ENCODE results near the gene OR51G2.

Gene OR51G2

DNA sequence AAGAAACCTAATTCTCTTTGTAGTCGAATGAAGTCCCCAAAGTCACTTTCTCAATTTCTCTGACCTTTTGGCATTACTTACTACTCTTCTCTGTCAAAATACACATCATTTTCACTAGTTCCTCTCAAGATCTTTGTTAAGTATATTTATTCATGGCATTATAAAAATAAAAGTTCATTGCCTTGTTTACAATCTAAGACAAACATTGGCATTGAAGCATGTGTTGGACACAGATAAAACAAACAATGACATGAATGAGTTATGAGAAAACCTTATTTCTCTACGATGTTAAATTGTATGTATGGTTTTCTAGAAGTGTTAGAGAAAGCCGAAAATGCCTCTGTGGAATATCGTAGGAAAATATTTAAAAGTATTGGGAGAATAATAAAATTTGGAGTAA is 13.6 kb upstream of the OR51G2 start:
- TF ChIP-seq CTCF (IDR thresholded peaks at IDR 0.05; ENCODE audit: extremely low read depth, insufficient read depth, missing control alignments): no peak
- DNase-seq (ENCODE audit: low spot score): no peak
- in situ Hi-C loops (cut with MboI; ENCODE audit: low pct_unique_long_range_greater_than_20kb, low sequenced_read_pairs, unreplicated experiment): no loop called here

DNA sequence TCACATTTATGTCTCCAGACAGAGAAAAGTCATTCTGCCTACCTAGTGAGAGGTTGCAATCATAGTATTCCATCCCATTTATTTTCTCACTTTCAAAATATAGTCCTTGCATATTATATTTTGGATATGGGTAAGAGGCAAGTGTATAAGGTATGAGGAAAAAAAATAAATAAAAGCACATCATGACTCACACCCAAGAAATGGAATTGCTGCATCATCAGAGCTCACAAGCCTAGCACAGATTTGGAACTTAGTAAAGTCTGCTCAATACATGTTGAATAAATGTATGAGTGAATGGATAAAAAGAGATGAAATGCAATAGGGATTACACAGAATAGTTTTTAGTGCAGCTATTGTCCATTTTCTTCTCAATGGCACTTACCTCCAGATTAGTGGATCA is 7.5 kb upstream of the OR51G2 start:
- in situ Hi-C loops (cut with MboI; ENCODE audit: low pct_unique_long_range_greater_than_20kb, low sequenced_read_pairs, unreplicated experiment): no loop called here
- no peak for DNase-seq (ENCODE audit: low spot score)
- TF ChIP-seq CTCF (IDR thresholded peaks at IDR 0.05; ENCODE audit: extremely low read depth, insufficient read depth, missing control alignments): no peak

DNA sequence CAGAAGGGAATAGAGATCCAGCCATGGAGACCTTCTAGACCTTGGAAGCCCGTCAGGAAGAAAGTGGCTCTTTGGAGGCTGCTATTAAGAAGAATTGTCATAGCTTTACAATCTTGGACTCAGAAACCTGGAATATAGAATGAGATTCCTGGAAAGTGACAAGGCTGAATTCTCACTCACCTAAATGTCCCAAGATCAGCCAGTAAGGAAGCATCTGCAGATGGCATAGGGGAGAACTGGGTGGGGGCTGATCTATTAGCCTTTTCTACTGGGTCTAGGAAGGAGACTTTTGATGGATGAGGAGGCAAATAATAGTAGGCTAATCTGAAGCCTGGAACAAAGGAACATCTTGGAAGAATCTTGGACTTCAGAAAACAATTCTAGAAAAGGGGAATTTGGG is 5.1 kb upstream of the OR51G2 start, which contains the start of gene OR51G1:
TSS of gene OR51G1 (minus strand) at position 101 of the 400 bp plus-strand sequence. CDS start at position 101, 0 bp downstream.
- DNase-seq (ENCODE audit: low spot score): no peak
- in situ Hi-C loops (cut with MboI; ENCODE audit: low pct_unique_long_range_greater_than_20kb, low sequenced_read_pairs, unreplicated experiment): no loop called here
- TF ChIP-seq CTCF (IDR thresholded peaks at IDR 0.05; ENCODE audit: extremely low read depth, insufficient read depth, missing control alignments): no peak

GRCh38 chr11:4922304-4922703 is 3.2 kb upstream of the OR51G2 start:
- no peak for DNase-seq (ENCODE audit: low spot score)
- TF ChIP-seq CTCF (IDR thresholded peaks at IDR 0.05; ENCODE audit: extremely low read depth, insufficient read depth, missing control alignments): no peak
- in situ Hi-C loops (cut with MboI; ENCODE audit: low pct_unique_long_range_greater_than_20kb, low sequenced_read_pairs, unreplicated experiment): no loop called here

DNA sequence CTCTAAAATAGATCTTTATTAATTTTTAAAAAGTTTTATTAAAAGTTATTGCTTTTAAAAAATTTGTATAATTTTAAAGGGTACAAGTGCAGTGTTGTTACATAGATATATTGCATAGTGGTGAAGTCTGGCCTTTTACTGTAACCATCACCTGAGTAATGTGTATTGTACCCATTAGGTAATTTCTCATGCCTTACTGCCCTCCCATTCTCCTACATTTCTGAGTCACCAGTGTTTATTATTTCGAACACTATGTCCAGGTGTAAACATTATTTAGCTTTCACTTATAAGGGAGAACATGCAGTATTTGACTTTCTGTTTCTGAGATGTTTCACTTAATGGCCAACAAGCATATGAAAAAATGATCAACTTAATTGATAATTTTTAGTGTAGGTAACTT is 2.6 kb upstream of the OR51G2 start:
- no peak for DNase-seq (ENCODE audit: low spot score)
- in situ Hi-C loops (cut with MboI; ENCODE audit: low pct_unique_long_range_greater_than_20kb, low sequenced_read_pairs, unreplicated experiment): no loop called here
- no peak for TF ChIP-seq CTCF (IDR thresholded peaks at IDR 0.05; ENCODE audit: extremely low read depth, insufficient read depth, missing control alignments)

DNA sequence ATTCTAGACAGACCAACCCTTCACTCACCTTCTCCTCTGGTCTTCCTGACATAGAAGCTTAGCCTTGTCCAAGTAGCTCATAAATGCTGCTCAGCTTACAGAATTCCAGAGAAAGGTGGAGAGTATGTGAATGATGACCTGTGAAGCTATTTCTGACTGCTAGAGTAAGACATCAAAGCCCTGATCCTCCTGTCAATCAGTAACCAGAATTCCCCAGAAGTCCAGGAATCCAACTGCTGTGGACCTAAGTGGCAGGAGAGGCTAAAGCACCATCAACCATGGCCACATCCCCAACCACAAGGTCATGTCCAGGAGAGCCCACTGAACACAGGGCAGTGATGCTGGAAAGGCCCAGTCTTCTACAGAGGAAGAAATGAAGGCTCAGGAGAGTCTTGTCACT is 2.6 kb downstream of the OR51G2 start:
- DNase-seq (ENCODE audit: low spot score): no peak
- in situ Hi-C loops (cut with MboI; ENCODE audit: low pct_unique_long_range_greater_than_20kb, low sequenced_read_pairs, unreplicated experiment): no loop called here
- no peak for TF ChIP-seq CTCF (IDR thresholded peaks at IDR 0.05; ENCODE audit: extremely low read depth, insufficient read depth, missing control alignments)

- no peak for DNase-seq (ENCODE audit: low spot score)
- TF ChIP-seq CTCF (IDR thresholded peaks at IDR 0.05; ENCODE audit: extremely low read depth, insufficient read depth, missing control alignments): no peak
Observed at GRCh38 chr11:4903484-4903883, 15.7 kb downstream of the OR51G2 start, which contains the start of gene OR51A7. Gene OR51A7, plus strand, starts transcription at chr11:4903783. Its CDS starts 3,587 bp downstream, at chr11:4907370.

More at GRCh38 chr11:4903484-4903883, 15.7 kb downstream of the OR51G2 start, which contains the start of gene OR51A7:
- in situ Hi-C loops (cut with MboI; ENCODE audit: low pct_unique_long_range_greater_than_20kb, low sequenced_read_pairs, unreplicated experiment): no loop called here

All from GM13977 (cell line).